Astrocyte (in vitro differentiated cells and primary cell): Measurements from ENCODE around the gene PTX4. TPM values are rescaled to one million over a fixed set of nuclear protein-coding genes. Genes with fewer than 3 reads are reported as not detected.

Experiments
- DNase-seq: peaks from one replicate; pipeline ENCODE4 v3.0.0-alpha.2; 2010; ENCODE audit warnings: low read depth
- FAIRE-seq: peaks from 2 replicates; lab custom pipeline; 2011; peaks lifted over from hg19 to GRCh38; lab: Jason Lieb, UNC
- H2AFZ ChIP-seq: 2 replicates; pipeline ENCODE4 v1.6.0; 2012; ENCODE audit warnings: low read depth, low read length, inconsistent platforms
- H3K27ac ChIP-seq: 2 replicates; pipeline ENCODE4 v1.5.1; 2011; ENCODE audit warnings: low read depth, low read length, inconsistent platforms
- H3K27me3 ChIP-seq: 2 replicates; pipeline ENCODE4 v1.6.0; 2011; ENCODE audit warnings: low read length, inconsistent platforms; ENCODE audit not compliant: insufficient read depth
- H3K36me3 ChIP-seq: 2 replicates; pipeline ENCODE4 v1.5.1; 2011; ENCODE audit warnings: low read length, inconsistent platforms; ENCODE audit not compliant: insufficient read depth
- H3K4me1 ChIP-seq: 2 replicates; pipeline ENCODE4 v1.5.1; 2011; ENCODE audit warnings: low read length, inconsistent platforms; ENCODE audit not compliant: insufficient read depth
- H3K4me2 ChIP-seq: 2 replicates; pipeline ENCODE4 v1.6.0; 2012; ENCODE audit warnings: low read length, inconsistent platforms
- H3K4me3 ChIP-seq: 2 replicates; pipeline ENCODE4 v1.5.1; 2011; ENCODE audit warnings: low read depth, mild to moderate bottlenecking, low read length, inconsistent platforms; ENCODE audit not compliant: insufficient read depth
- H3K79me2 ChIP-seq: 2 replicates; pipeline ENCODE4 v1.6.0; 2012; ENCODE audit warnings: mild to moderate bottlenecking, low read length, inconsistent platforms; ENCODE audit not compliant: insufficient read depth
- H3K9ac ChIP-seq: 2 replicates; pipeline ENCODE4 v1.6.0; 2012; ENCODE audit warnings: mild to moderate bottlenecking, low read length, inconsistent platforms
- H3K9me3 ChIP-seq: 2 replicates; pipeline ENCODE4 v1.5.1; 2012; ENCODE audit warnings: low read depth, mild to moderate bottlenecking, low read length, inconsistent platforms; ENCODE audit not compliant: insufficient read depth
- H4K20me1 ChIP-seq: 2 replicates; pipeline ENCODE4 v1.6.0; 2012; ENCODE audit warnings: low read length, inconsistent platforms; ENCODE audit not compliant: insufficient read depth
- H3K27ac Mint-ChIP-seq: one replicate; pipeline ENCODE4 v1.8.0; 2021; ENCODE audit warnings: mild to moderate bottlenecking, mixed read lengths; ENCODE audit not compliant: unreplicated experiment
- H3K27me3 Mint-ChIP-seq: one replicate; pipeline ENCODE4 v1.8.0; 2021; ENCODE audit warnings: low read depth, mixed read lengths; ENCODE audit not compliant: unreplicated experiment
- H3K36me3 Mint-ChIP-seq: one replicate; pipeline ENCODE4 v1.8.0; 2021; ENCODE audit warnings: low read depth, mixed read lengths; ENCODE audit not compliant: unreplicated experiment
- H3K4me1 Mint-ChIP-seq: one replicate; pipeline ENCODE4 v1.8.0; 2021; ENCODE audit warnings: low read depth, mixed read lengths; ENCODE audit not compliant: unreplicated experiment
- H3K4me3 Mint-ChIP-seq: one replicate; pipeline ENCODE4 v1.8.0; 2021; ENCODE audit warnings: mild to moderate bottlenecking, moderate library complexity, mixed read lengths; ENCODE audit not compliant: unreplicated experiment
- H3K9me3 Mint-ChIP-seq: one replicate; pipeline ENCODE4 v1.8.0; 2021; ENCODE audit warnings: mild to moderate bottlenecking, mixed read lengths; ENCODE audit not compliant: unreplicated experiment
- CTCF ChIP-seq: IDR thresholded peaks from 2 replicates; pipeline ENCODE4 v1.5.1; 2011; ENCODE audit warnings: low read depth, mild to moderate bottlenecking, inconsistent platforms, low read length, moderate library complexity; ENCODE audit not compliant: insufficient read depth
- EZH2 ChIP-seq: IDR thresholded peaks from 2 replicates; pipeline ENCODE4 v1.6.1; 2012; ENCODE audit warnings: mild to moderate bottlenecking, low read length, inconsistent platforms; ENCODE audit not compliant: insufficient read depth
- total RNA-seq: library from RNA; stranded (reverse); gene quantifications from 2 replicates; pipeline ENCODE4 v1.2.1, GENCODE V29; 2021

Gene PTX4
- total RNA-seq, 1 donor from 2014 or later = not detected

DNA sequence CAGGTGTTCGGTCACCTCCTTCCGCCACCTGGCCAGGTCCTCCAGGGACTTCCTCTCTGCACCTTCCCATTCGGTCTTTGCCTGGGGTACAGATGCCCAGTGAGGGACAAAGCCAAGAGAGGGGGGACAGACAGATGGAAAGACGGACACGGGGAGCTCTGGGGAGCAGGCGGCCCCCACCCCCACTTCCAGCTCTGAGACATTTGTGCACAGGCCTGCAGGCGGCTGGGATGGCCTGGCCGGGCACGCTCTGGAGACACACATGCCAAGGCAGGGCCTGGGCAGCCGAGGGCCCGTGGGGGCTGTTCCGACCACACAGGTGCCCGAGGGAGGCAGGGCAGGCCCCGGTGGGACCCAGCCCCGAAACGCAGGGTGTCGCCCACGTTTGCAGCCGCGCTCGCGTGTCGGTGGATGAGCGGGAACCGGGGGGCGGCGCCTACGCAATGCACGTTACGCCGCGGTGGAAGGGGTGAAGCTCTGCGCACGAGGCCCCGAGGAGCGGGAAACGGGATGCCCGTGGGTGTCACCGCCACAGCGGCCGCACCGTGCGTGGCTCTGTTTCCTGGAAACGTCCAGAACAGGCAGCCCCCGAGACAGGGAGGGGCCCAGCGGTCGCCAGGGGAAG is 51.9 kb downstream of the PTX4 start:
- Mint-ChIP-seq H3K27ac (no peak overlapping the region), H3K4me1 (no peaks in the 10 kb centered on the region), H3K4me3 (no peak overlapping the region), H3K9me3 (no peaks in the 10 kb centered on the region), H3K27me3 (peaks cover 2% of the 10 kb centered on the region), H3K36me3 (no peaks in the 10 kb centered on the region)
- H3K9ac ChIP-seq = no peak overlapping the region
- no peak overlapping the region for H3K4me3 ChIP-seq
- TF ChIP-seq CTCF (no peak), EZH2 (no peak)
- no peaks in the 10 kb centered on the region for H3K4me1 ChIP-seq
- no peak overlapping the region for H3K27ac ChIP-seq
- no peak overlapping the region for H3K4me2 ChIP-seq
- no peak for FAIRE-seq
- H3K36me3 ChIP-seq = no peaks in the 10 kb centered on the region
- no peaks in the 10 kb centered on the region for H3K9me3 ChIP-seq
- no peaks in the 10 kb centered on the region for H4K20me1 ChIP-seq
- H3K79me2 ChIP-seq = no peaks in the 10 kb centered on the region
- no peak for DNase-seq
- H2AFZ ChIP-seq = no peak overlapping the region
- no peaks in the 10 kb centered on the region for H3K27me3 ChIP-seq

- Histone ChIP-seq H3K79me2 (no peaks in the 10 kb centered on the region), H3K4me2 (no peak overlapping the region), H3K9me3 (no peaks in the 10 kb centered on the region), H3K9ac (no peak overlapping the region), H3K4me3 (no peak overlapping the region), H3K27ac (no peak overlapping the region), H3K4me1 (no peaks in the 10 kb centered on the region), H4K20me1 (no peaks in the 10 kb centered on the region), H3K27me3 (no peaks in the 10 kb centered on the region), H3K36me3 (no peaks in the 10 kb centered on the region), H2AFZ (no peak overlapping the region)
- H3K4me3 Mint-ChIP-seq = no peak overlapping the region
- FAIRE-seq = no peak
- peaks cover 2% of the 10 kb centered on the region for H3K27me3 Mint-ChIP-seq
- TF ChIP-seq EZH2 (no peak), CTCF (no peak)
- H3K4me1 Mint-ChIP-seq = no peaks in the 10 kb centered on the region
- H3K27ac Mint-ChIP-seq = no peak overlapping the region
- H3K36me3 Mint-ChIP-seq = no peaks in the 10 kb centered on the region
- DNase-seq = no peak
- no peaks in the 10 kb centered on the region for H3K9me3 Mint-ChIP-seq
Measured at GRCh38 chr16:1435921-1436697, 52.6 kb downstream of the PTX4 start.

Other genes starting within 250 kb of the PTX4 start
- gene TPSAB1, start 248.2 kb downstream of the PTX4 start, total RNA-seq = not detected in 2 replicates
- gene TPSD1, start 232.9 kb downstream of the PTX4 start, total RNA-seq = not detected in 2 replicates
- gene UBE2I, start 179.3 kb downstream of the PTX4 start, total RNA-seq = 135 and 143 TPM in 2 replicates
- 1.4 and 2.6 TPM in 2 replicates for gene BAIAP3, start 155.3 kb downstream of the PTX4 start, total RNA-seq
- 60.1 and 63.3 TPM in 2 replicates for gene TSR3, start 137.1 kb downstream of the PTX4 start, total RNA-seq
- gene GNPTG, start 137.0 kb downstream of the PTX4 start, total RNA-seq = 45.5 and 60.5 TPM in 2 replicates
- 10.7 and 11.1 TPM in 2 replicates for gene UNKL, start 74.2 kb downstream of the PTX4 start, total RNA-seq
- gene UQCC4, start 68.2 kb downstream of the PTX4 start, total RNA-seq = 12.7 and 13.5 TPM in 2 replicates
- gene PERCC1, start 57.9 kb downstream of the PTX4 start, total RNA-seq = not detected in 2 replicates
- gene CCDC154, start 44.4 kb downstream of the PTX4 start, total RNA-seq = 1.4 and 1.5 TPM in 2 replicates
- gene CLCN7, start 13.9 kb downstream of the PTX4 start, total RNA-seq = 66.7 and 67.2 TPM in 2 replicates
- gene TELO2, start 4.4 kb upstream of the PTX4 start, total RNA-seq = 21.1 and 22.0 TPM in 2 replicates
- not detected in 2 replicates for gene TMEM204, start 44.7 kb upstream of the PTX4 start, total RNA-seq
- gene IFT140, start 123.1 kb upstream of the PTX4 start, total RNA-seq = 15.7 and 16.3 TPM in 2 replicates
- gene CRAMP1, start 123.4 kb upstream of the PTX4 start, total RNA-seq = 15.7 and 18.0 TPM in 2 replicates
- gene JPT2, start 189.3 kb upstream of the PTX4 start, total RNA-seq = 122 and 143 TPM in 2 replicates
- gene MAPK8IP3, start 217.3 kb upstream of the PTX4 start, total RNA-seq = 85.5 and 92.4 TPM in 2 replicates